GM12878 (cell line): ENCODE measurements around the gene AEBP1. TPM values are rescaled to one million over a fixed set of nuclear protein-coding genes. Genes with fewer than 3 reads are reported as not detected.

Source experiments
- ATAC-seq: fragments of 200-7000 bp; cut with Tn5 transposase; 3 replicates; pipeline ENCODE4 v1.9.1; 2020; ENCODE audit warnings: mild to moderate bottlenecking, moderate library complexity
- BruUV-seq: library from RNA; stranded (reverse); fragments of 400-500 nt; replicated peaks from 2 replicates; lab custom pipeline; 2021; lab: Mats Ljungman, UMichigan
- CTCF ChIA-PET: fragments of 300-600 bp; sonication (Branson Sonifier 250); formaldehyde crosslinking; extraction: SDS; loops from one replicate; lab custom pipeline; 2021; ENCODE audit warnings: inconsistent platforms; lab: Yijun Ruan, JAX
- POLR2A ChIA-PET: fragments of 350-600 bp; formaldehyde crosslinking; extraction: SDS; loops from one replicate; lab custom pipeline; 2021; ENCODE audit warnings: inconsistent platforms; lab: Charles Lee
- RAD21 ChIA-PET: fragments of 300-600 bp; sonication (Branson Sonifier 250); formaldehyde crosslinking; loops from one replicate; lab custom pipeline; 2023; ENCODE audit warnings: antibody characterized with exemption; ENCODE audit not compliant: unreplicated experiment; lab: Charles Lee
- SMC1A ChIA-PET: fragments of 300-600 bp; sonication (Branson Sonifier 250); formaldehyde crosslinking; loops from one replicate; lab custom pipeline; 2023; ENCODE audit not compliant: unreplicated experiment, uncharacterized antibody; lab: Charles Lee
- DNase-seq: peaks from one replicate; pipeline ENCODE4 v3.0.0-alpha.2; 2011; ENCODE audit warnings: low read depth, low spot score
- FAIRE-seq: peaks from 3 replicates; lab custom pipeline; 2011; peaks lifted over from hg19 to GRCh38; lab: Jason Lieb, UNC
- H2AFZ ChIP-seq: 2 replicates; pipeline ENCODE4 v1.6.0; 2011; ENCODE audit warnings: low read depth, low read length, control low read depth; ENCODE audit not compliant: control insufficient read depth
- H3K27ac ChIP-seq: 2 replicates; pipeline ENCODE4 v1.5.1; 2011; ENCODE audit warnings: control low read depth; ENCODE audit not compliant: control insufficient read depth, insufficient read depth
- H3K27me3 ChIP-seq, 2 experiments: replicated peaks in 1 of 2; 2 replicates each; pipeline versions ENCODE4 v1.6.0 to v1.6.1; 2011; ENCODE audit warnings: low read length in 1 of 2; ENCODE audit not compliant: control insufficient read depth in 2 of 2, insufficient read depth in 2 of 2
- H3K36me3 ChIP-seq, 2 experiments: 2 replicates each; pipeline ENCODE4 v1.5.1; 2011; ENCODE audit warnings: low read length in 1 of 2; ENCODE audit not compliant: control insufficient read depth in 2 of 2, insufficient read depth in 2 of 2
- H3K4me1 ChIP-seq: 2 replicates; pipeline ENCODE4 v1.6.1; 2011; ENCODE audit warnings: mild to moderate bottlenecking, low read length, moderate library complexity, mixed read lengths; ENCODE audit not compliant: control insufficient read depth, insufficient read depth
- H3K4me2 ChIP-seq: 2 replicates; pipeline ENCODE4 v1.6.0; 2011; ENCODE audit warnings: control low read depth; ENCODE audit not compliant: control insufficient read depth, insufficient read depth
- H3K4me3 ChIP-seq: fragments of 200-600 bp; sonication (generic); 2 replicates; pipeline ENCODE4 v1.5.1; 2016
- H3K79me2 ChIP-seq: 2 replicates; pipeline ENCODE4 v1.6.0; 2011; ENCODE audit warnings: low read length; ENCODE audit not compliant: control insufficient read depth, insufficient read depth
- H3K9ac ChIP-seq: 2 replicates; pipeline ENCODE4 v1.8.0; 2011; ENCODE audit warnings: low read length, control low read depth, mixed read lengths; ENCODE audit not compliant: control insufficient read depth, insufficient read depth
- H3K9me3 ChIP-seq: replicated peaks from 3 replicates; pipeline ENCODE4 v1.5.1; 2011; ENCODE audit warnings: mild to moderate bottlenecking, low read length; ENCODE audit not compliant: control insufficient read depth, insufficient read depth
- H4K20me1 ChIP-seq: 2 replicates; pipeline ENCODE4 v1.6.0; 2011; ENCODE audit not compliant: control insufficient read depth, insufficient read depth
- ETV6 ChIP-seq, 2 experiments: fragments of 450-650 bp in 1 of 2; IDR thresholded peaks in 1 of 2; conservative IDR thresholded peaks in 1 of 2; 2 replicates each; pipeline ENCODE4 v1.6.1; 2014; ENCODE audit warnings: antibody characterized with exemption in 1 of 2, borderline replicate concordance in 1 of 2, low read depth in 1 of 2, mild to moderate bottlenecking in 1 of 2, moderate library complexity in 1 of 2
- FOS ChIP-seq: IDR thresholded peaks from 3 replicates; pipeline ENCODE4 v1.6.1; 2011; ENCODE audit warnings: borderline replicate concordance; ENCODE audit not compliant: insufficient read length; ENCODE audit errors: extremely low read depth
- HDGF ChIP-seq: fragments of 450-650 bp; IDR thresholded peaks from 2 replicates; pipeline ENCODE4 v1.6.1; 2016; ENCODE audit warnings: antibody characterized with exemption
- IRF5 ChIP-seq: fragments of 450-650 bp; IDR thresholded peaks from 2 replicates; pipeline ENCODE4 v1.6.1; 2017; ENCODE audit warnings: borderline replicate concordance
- MYB ChIP-seq: fragments of 150-350 bp; IDR thresholded peaks from 2 replicates; pipeline ENCODE4 v1.6.1; 2014; ENCODE audit warnings: mild to moderate bottlenecking, low read depth, low read length, borderline replicate concordance
- MYC ChIP-seq: IDR thresholded peaks from 2 replicates; pipeline ENCODE4 v1.6.1; 2011; ENCODE audit warnings: mild to moderate bottlenecking, low read length, moderate library complexity, inconsistent platforms; ENCODE audit not compliant: insufficient read depth, insufficient replicate concordance, insufficient read length, severe bottlenecking
- RCOR1 ChIP-seq: conservative IDR thresholded peaks from 2 replicates; pipeline ENCODE4 v1.6.1; 2012; ENCODE audit warnings: low read depth, low read length, improper control_type of control experiment
- RELA ChIP-seq: fragments of 450-650 bp; IDR thresholded peaks from 2 replicates; pipeline ENCODE4 v1.8.0; 2014; ENCODE audit warnings: borderline replicate concordance; ENCODE audit not compliant: partially characterized antibody
- TARDBP ChIP-seq: IDR thresholded peaks from 2 replicates; pipeline ENCODE4 v1.6.1; 2016; ENCODE audit warnings: borderline replicate concordance
- WGBS: methylation state at CpG from one replicate; pipeline ENCODE4 v1.1.6; 2016; ENCODE audit warnings: low lambda C conversion rate; ENCODE audit not compliant: insufficient replicate concordance, insufficient coverage; ENCODE audit errors: missing lambda C conversion rate; 5-methylcytosine and 5-hydroxymethylcytosine counted together
- in situ Hi-C: fragments of 300-500 bp; cut with MboI; formaldehyde crosslinking; loops from 9 replicates; pipeline ENCODE4 v1.14.3; 2018; ENCODE audit warnings: mixed read lengths
- intact Hi-C: fragments of 100-400 bp; cut with micrococcal nuclease; formaldehyde crosslinking; loops from one replicate; pipeline ENCODE4 v1.14.2; 2022; ENCODE audit not compliant: unreplicated experiment
- polyA plus RNA-seq, 11 experiments: library from polyadenylated mRNA; depleted of rRNA in 4 of 11; unstranded in 6 of 11; stranded (reverse) in 5 of 11; fragments of >200 nt; fragmentation: Nextera tagmentation in 4 of 11; fragmentation: Illumina TruSeq in 1 of 11; extraction: Ambion mirVana in 4 of 11; extraction: Trizol in 1 of 11; gene quantifications; 1 replicate in 1 of 11; 2 replicates in 10 of 11; pipeline versions ENCODE4 v1.2.1 to v1.2.3, GENCODE V29; 2011 to 2016; ENCODE audit warnings: inconsistent platforms in 2 of 11, missing spikeins in 2 of 11, low read depth in 1 of 11
- total RNA-seq, 4 experiments: library from RNA; depleted of rRNA in 3 of 4; stranded (reverse); fragments of >200 nt in 3 of 4; fragmentation: Illumina TruSeq in 1 of 4; extraction: Trizol in 1 of 4; gene quantifications; 2 replicates each; pipeline versions ENCODE4 v1.2.1 to v1.2.3, GENCODE V29; 2013 to 2021
- TF ChIP-seq, protein P1 (sequence below): fragments of 450-650 bp; IDR thresholded peaks from 2 replicates; pipeline ENCODE4 v1.6.1; 2017; ENCODE audit warnings: low read depth, mild to moderate bottlenecking, moderate library complexity
- TF ChIP-seq, protein P2 (sequence below): IDR thresholded peaks from 2 replicates; pipeline ENCODE4 v1.6.1; 2011; ENCODE audit warnings: borderline replicate concordance, low read depth, mild to moderate bottlenecking, moderate library complexity, low read length; ENCODE audit not compliant: insufficient read depth, poor library complexity, severe bottlenecking

The AEBP1 gene
- total and polyA plus RNA-seq, 10 of the 15 experiments (the other 5 are each of a cell fraction or from before 2014, with no cell fraction given) = 0.06 to 0.23 (median 0.11) TPM; not detected in 5

- RAD21 ChIA-PET = no interaction called here
- CTCF ChIA-PET = no interaction called here
- POLR2A ChIA-PET = no interaction called here
- Histone ChIP-seq H3K4me2 (no peak overlapping the region), H3K27me3 (no peaks in the 10 kb centered on the region), H3K27ac (no peak overlapping the region), H4K20me1 (no peaks in the 10 kb centered on the region), H3K36me3 (no peaks in the 10 kb centered on the region), H3K9ac (no peak overlapping the region), H3K4me1 (no peaks in the 10 kb centered on the region), H3K79me2 (no peaks in the 10 kb centered on the region), H3K9me3 (no peaks in the 10 kb centered on the region), H3K4me3 (no peak overlapping the region), H2AFZ (no peak overlapping the region)
- DNase-seq (no peak), FAIRE-seq (no peak), ATAC-seq (no peak)
- no TSS peak for BruUV-seq
- no peak for TF ChIP-seq RELA
- TF ChIP-seq, protein P1, sequence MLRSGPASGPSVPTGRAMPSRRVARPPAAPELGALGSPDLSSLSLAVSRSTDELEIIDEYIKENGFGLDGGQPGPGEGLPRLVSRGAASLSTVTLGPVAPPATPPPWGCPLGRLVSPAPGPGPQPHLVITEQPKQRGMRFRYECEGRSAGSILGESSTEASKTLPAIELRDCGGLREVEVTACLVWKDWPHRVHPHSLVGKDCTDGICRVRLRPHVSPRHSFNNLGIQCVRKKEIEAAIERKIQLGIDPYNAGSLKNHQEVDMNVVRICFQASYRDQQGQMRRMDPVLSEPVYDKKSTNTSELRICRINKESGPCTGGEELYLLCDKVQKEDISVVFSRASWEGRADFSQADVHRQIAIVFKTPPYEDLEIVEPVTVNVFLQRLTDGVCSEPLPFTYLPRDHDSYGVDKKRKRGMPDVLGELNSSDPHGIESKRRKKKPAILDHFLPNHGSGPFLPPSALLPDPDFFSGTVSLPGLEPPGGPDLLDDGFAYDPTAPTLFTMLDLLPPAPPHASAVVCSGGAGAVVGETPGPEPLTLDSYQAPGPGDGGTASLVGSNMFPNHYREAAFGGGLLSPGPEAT = no peak
- SMC1A ChIA-PET = no interaction called here
- intact Hi-C loops = no loop called here
- in situ Hi-C loops = no loop called here
- WGBS = 32% methylated on average over 8 of the region's 8 CpGs
These were observed 34.6 kb downstream of the AEBP1 start for GRCh38 chr7:44138698-44139097.

GRCh38 chr7:44139311-44140010 is 35.3 kb downstream of the AEBP1 start:
- DNase-seq (no peak), FAIRE-seq (no peak), ATAC-seq (no peak)
- H3K9me3 ChIP-seq = no peaks in the 10 kb centered on the region
- no peaks in the 10 kb centered on the region for H3K79me2 ChIP-seq
- no peak for TF ChIP-seq IRF5
- no peak for TF ChIP-seq TARDBP
- no peak for TF ChIP-seq MYC
- no peak for TF ChIP-seq RELA
- TF ChIP-seq, protein P2, sequence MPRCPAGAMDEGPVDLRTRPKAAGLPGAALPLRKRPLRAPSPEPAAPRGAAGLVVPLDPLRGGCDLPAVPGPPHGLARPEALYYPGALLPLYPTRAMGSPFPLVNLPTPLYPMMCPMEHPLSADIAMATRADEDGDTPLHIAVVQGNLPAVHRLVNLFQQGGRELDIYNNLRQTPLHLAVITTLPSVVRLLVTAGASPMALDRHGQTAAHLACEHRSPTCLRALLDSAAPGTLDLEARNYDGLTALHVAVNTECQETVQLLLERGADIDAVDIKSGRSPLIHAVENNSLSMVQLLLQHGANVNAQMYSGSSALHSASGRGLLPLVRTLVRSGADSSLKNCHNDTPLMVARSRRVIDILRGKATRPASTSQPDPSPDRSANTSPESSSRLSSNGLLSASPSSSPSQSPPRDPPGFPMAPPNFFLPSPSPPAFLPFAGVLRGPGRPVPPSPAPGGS = no peak
- no peak for TF ChIP-seq FOS
- no peak for TF ChIP-seq MYB
- no peak for TF ChIP-seq HDGF
- TF ChIP-seq ETV6 (conservative IDR thresholded peaks at IDR 0.05 in 1 of 2, IDR thresholded peaks at IDR 0.05 in 1 of 2; ENCODE audit: borderline replicate concordance in 1 of 2, low read depth in 1 of 2) = no peak
- TF ChIP-seq RCOR1 = no peak
- WGBS = 43% methylated on average over 14 of the region's 14 CpGs
- ChIA-PET SMC1A (no interaction called here), CTCF (no interaction called here), RAD21 (no interaction called here), POLR2A (no interaction called here)
- H4K20me1 ChIP-seq = no peaks in the 10 kb centered on the region
- H3K36me3 ChIP-seq = no peaks in the 10 kb centered on the region
- no peak overlapping the region for H3K9ac ChIP-seq
- H3K27ac ChIP-seq = no peak overlapping the region
- no TSS peak for BruUV-seq
- H3K4me1 ChIP-seq = no peaks in the 10 kb centered on the region
- intact Hi-C loops (no loop called here), in situ Hi-C loops (no loop called here)
- no peak overlapping the region for H2AFZ ChIP-seq
- no peaks in the 10 kb centered on the region for H3K27me3 ChIP-seq
- no peak overlapping the region for H3K4me3 ChIP-seq
- no peak overlapping the region for H3K4me2 ChIP-seq
